GM19238 (cell line): Measurements from ENCODE around the gene PIGX.

Experiments used
- DNase-seq: peaks from one replicate; pipeline ENCODE4 v3.0.0; 2011; ENCODE audit warnings: low spot score; ENCODE audit not compliant: insufficient read length

The PIGX gene

GRCh38 chr3:196711838-196712513 lies at the start of gene PIGX, which contains the start of gene CEP19:
TSS of gene PIGX (plus strand) at chr3:196712377.
TSS of gene CEP19 (minus strand) at chr3:196712250. CDS start at chr3:196708657, 3,593 bp downstream.
- DNase-seq = peak; percentile 89

- DNase-seq = no peak
These were observed 49.2 kb upstream of the PIGX start for GRCh38 chr3:196662711-196663571.

- DNase-seq = no peak
These were observed 45.9 kb upstream of the PIGX start for GRCh38 chr3:196666001-196666867.

- DNase-seq = no peak
These were observed 44.9 kb upstream of the PIGX start for GRCh38 chr3:196667056-196667825.

- no peak for DNase-seq
These were observed 41.8 kb upstream of the PIGX start for GRCh38 chr3:196670339-196670738.

GRCh38 chr3:196673632-196674031 lies 38.5 kb upstream of the PIGX start:
- no peak for DNase-seq

- DNase-seq = no peak
These were observed 34.8 kb upstream of the PIGX start for GRCh38 chr3:196677353-196677752.

GRCh38 chr3:196677931-196678330 lies 34.2 kb upstream of the PIGX start:
- DNase-seq = no peak

- peak; percentile 63 for DNase-seq
These were observed 27.4 kb upstream of the PIGX start for GRCh38 chr3:196684548-196685407.

- no peak for DNase-seq
These were observed 25.7 kb upstream of the PIGX start for GRCh38 chr3:196686436-196686835.

- DNase-seq = no peak
These were observed 23.8 kb upstream of the PIGX start for GRCh38 chr3:196688349-196688748.

GRCh38 chr3:196689941-196690660 lies 22.1 kb upstream of the PIGX start:
- no peak for DNase-seq

GRCh38 chr3:196691386-196691785 lies 20.8 kb upstream of the PIGX start:
- DNase-seq = no peak

GRCh38 chr3:196694202-196694638 lies 18.0 kb upstream of the PIGX start:
- DNase-seq = no peak

- DNase-seq = no peak
These were observed 17.0 kb upstream of the PIGX start for GRCh38 chr3:196694941-196695848.

GRCh38 chr3:196695849-196696226 lies 16.3 kb upstream of the PIGX start:
- DNase-seq = no peak

GRCh38 chr3:196697270-196697669 lies 14.9 kb upstream of the PIGX start:
- no peak for DNase-seq

GRCh38 chr3:196699749-196700148 lies 12.4 kb upstream of the PIGX start:
- no peak for DNase-seq
